SK-N-MC (cell line): ENCODE data around the gene ACTL7B.

Source experiments
- EZH2 ChIP-seq: fragments of 200-600 bp; sonication (generic); IDR thresholded peaks from one replicate; pipeline ENCODE4 v1.6.1; 2017; ENCODE audit warnings: antibody characterized with exemption
- FOXP2 ChIP-seq: optimal IDR thresholded peaks from 2 replicates; pipeline ENCODE3; 2011; ENCODE audit warnings: mild to moderate bottlenecking, moderate library complexity; ENCODE audit not compliant: insufficient read depth; ENCODE audit errors: extremely low read length, control extremely low read depth
- POLR2AphosphoS5 ChIP-seq: IDR thresholded peaks from 2 replicates; pipeline ENCODE4 v1.6.1; 2012; ENCODE audit warnings: mild to moderate bottlenecking, low read depth, low read length, borderline replicate concordance

- TF ChIP-seq EZH2 = no peak
- TF ChIP-seq POLR2AphosphoS5 = no peak
- TF ChIP-seq FOXP2 = no peak
Observed at GRCh38 chr9:108903420-108904103, 47.8 kb upstream of the ACTL7B start.
